Measurements from ENCODE around the gene EVX2.
A peak's percentile ranks its signal among the peaks of the same experiment; 100 is the strongest.

Gene EVX2

GRCh38 chr2:176095421-176095820 is 11.7 kb upstream of the EVX2 start:
- peak in 1 of 3 experiments; percentile 31 for DNase-seq

- no peak for DNase-seq
These were observed 10.6 kb upstream of the EVX2 start for GRCh38 chr2:176094349-176094748.

- DNase-seq = peak in 1 of 3 experiments; percentile 39
These were observed 10.1 kb upstream of the EVX2 start for GRCh38 chr2:176093898-176094249.

GRCh38 chr2:176093145-176093897 is 9.6 kb upstream of the EVX2 start:
- DNase-seq = peak; percentile 24 to 43 (median 42)

GRCh38 chr2:176092270-176093144 is 8.7 kb upstream of the EVX2 start, which contains the start of gene HOXD13:
HOXD13 (plus strand) TSS chr2:176092721; CDS start chr2:176092891, 170 bp downstream.
- DNase-seq = peak in 1 of 3 experiments; percentile 16

GRCh38 chr2:176091329-176092258 is 7.8 kb upstream of the EVX2 start:
- DNase-seq = no peak

- DNase-seq = no peak
These were observed 7.1 kb upstream of the EVX2 start for GRCh38 chr2:176090862-176091261.

GRCh38 chr2:176089843-176090395 is 6.2 kb upstream of the EVX2 start:
- no peak for DNase-seq

GRCh38 chr2:176088937-176089842 is 5.4 kb upstream of the EVX2 start:
- no peak for DNase-seq

- DNase-seq = peak; percentile 18 to 79 (median 64)
These were observed 4.5 kb upstream of the EVX2 start for GRCh38 chr2:176088048-176088936.

GRCh38 chr2:176087330-176088047 is 3.7 kb upstream of the EVX2 start:
- DNase-seq = no peak

GRCh38 chr2:176085861-176086771 is 2.4 kb upstream of the EVX2 start:
- DNase-seq = peak; percentile 23 to 60 (median 29)

GRCh38 chr2:176085120-176085788 is 1.5 kb upstream of the EVX2 start:
- DNase-seq = no peak

GRCh38 chr2:176084611-176085119 is 903 bp upstream of the EVX2 start:
- no peak for DNase-seq

- no peak for DNase-seq
These were observed 674 bp downstream of the EVX2 start for GRCh38 chr2:176082824-176083751.

GRCh38 chr2:176082525-176082823 is 1.3 kb downstream of the EVX2 start:
- DNase-seq = no peak

Measured in NCI-H1417 (cell line).